Activated CD4-positive, alpha-beta T cell treated with anti-CD3 and anti-CD28 coated beads, Interleukin-2, amount 50 U/mL, for 1 hour (primary cell): ENCODE measurements around the gene EXOC6B.

Experiments
- DNase-seq: peaks from one replicate; pipeline ENCODE4 v3.0.0-alpha.2; 2020

EXOC6B gene

GRCh38 chr2:72140621-72140960, 685.2 kb downstream of the EXOC6B start:
- no peak for DNase-seq

DNA sequence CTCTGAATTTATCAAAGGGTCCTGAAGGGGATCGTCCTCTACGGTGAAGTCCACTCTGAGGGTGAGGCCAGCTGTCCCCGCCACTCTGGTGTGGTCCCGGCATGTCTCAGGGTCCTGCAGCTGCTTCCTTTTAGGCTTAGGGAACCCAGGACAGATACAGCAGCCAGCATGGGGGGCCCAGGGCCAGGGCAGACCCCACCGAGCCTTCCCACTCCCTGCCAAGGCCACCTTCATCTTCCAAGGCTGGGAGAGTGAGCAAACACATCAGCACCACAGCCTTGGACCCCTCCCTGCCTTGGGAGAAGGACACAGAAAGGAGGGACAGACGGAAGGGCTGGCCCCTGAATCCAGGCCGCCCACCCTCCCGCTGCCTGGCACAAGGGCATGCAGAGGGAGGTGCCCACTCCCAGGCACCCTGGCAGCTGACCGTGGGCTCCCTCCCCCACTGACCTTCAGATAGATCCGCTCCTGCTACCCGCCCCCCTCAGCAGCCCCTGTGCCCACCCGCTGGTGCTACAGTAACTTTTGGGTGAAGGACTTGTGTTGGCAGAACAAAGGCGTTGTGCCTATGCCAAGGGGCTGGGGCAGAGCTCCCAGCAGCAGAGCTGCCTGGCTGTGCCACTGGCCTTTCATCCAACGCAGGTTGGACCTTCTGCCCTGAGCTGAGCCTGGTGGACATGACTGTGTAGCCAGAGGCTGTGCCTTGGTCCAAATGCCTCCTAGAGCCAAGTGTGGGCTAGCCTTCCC, 685.8 kb downstream of the EXOC6B start:
- no peak for DNase-seq

- no peak for DNase-seq
These were observed 686.4 kb downstream of the EXOC6B start for GRCh38 chr2:72139471-72139873.

DNA sequence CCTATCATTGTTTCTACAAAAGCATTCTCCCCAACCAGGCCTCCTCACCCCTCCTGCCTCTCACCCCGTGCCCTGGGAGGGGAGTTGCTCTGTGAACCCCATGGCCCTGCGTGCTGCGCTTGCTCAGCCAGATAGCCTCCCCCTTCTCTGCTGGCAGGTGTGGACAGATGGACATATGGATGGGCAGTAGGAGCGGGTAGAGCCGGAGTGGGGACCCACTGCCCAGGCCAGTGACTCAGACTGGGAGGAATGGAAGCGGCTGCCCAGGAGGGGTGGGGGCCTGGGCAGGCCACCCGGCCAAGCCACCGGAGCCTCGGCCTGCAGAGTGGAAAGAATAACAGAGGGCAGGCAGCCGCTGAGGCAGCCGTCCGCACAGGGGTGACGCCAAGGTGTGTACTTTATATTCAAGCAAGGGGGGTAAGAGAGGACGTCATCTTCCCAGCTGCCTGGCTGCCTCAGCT, 686.9 kb downstream of the EXOC6B start:
- DNase-seq: no peak

DNA sequence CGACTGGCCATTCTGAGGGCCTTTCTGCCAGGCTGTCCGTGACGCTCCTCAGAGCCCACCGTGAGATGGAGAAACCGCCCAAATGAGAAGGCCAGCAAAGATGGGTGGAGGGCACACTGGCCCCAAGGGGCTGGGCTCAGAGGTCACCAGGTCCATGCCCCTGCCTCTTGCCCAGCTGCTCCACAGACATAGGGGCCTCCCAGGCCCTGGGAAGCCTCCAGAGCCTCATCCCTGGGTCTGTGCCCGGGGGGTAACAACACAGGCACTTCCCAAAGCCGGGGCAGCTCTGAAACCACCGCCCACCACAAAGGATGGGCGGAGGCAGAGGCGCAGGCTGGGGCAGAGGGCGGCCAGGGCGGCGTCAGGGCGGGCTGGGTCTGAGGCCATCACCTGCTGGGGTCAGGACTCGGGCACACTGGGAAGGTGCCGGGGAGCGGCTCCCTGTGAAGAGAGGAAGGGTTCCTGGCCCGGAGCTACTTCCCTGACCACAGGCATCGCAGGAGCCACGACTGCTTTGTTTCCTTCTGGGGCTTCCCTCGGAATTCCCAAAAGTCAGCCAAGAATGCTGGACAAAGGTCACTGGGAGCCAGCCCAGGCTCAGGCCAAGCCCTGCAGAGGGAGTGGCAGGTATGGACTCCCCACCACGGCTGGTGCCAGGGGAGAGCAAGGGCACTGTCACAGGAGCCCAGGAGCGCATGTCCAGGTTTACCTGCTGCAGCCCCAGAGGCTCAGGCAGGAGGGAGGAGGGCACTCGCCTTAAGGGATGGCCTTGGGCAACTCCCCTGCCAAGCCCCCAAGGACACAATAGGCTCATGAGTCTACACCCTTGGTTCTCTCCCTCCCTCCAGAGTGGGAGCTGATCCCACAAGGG, 687.6 kb downstream of the EXOC6B start:
- no peak for DNase-seq

DNA sequence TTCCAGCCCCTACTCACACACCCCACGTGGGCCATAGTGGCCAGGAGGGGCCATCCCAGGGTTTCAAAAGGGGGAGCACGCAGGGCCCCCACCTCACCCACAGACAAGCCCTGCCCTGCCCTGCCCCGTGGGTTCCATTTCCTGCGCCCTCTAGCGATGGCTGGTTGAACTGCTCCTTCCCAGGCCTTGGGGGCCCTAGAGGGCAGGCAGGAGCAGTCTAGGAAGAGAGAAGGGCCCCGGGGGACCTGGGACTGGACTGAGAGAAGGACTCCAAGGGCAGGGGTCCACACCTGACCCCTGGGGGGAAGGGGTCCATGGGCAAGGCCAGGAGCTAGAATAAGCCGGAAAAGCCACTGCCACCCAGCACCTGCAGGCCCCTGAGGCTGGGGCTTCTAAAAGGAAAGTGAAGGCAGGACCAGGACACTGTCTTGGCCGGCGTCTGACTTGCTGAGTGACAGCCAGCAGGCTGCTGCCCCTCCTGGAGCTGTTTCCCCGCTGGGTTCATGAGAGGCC, 688.3 kb downstream of the EXOC6B start:
- peak; percentile 59 for DNase-seq

GRCh38 chr2:72136933-72137497, 688.8 kb downstream of the EXOC6B start:
- DNase-seq: no peak

- no peak for DNase-seq
These were observed 689.5 kb downstream of the EXOC6B start for GRCh38 chr2:72136331-72136730.

- no peak for DNase-seq
These were observed 689.9 kb downstream of the EXOC6B start for GRCh38 chr2:72135921-72136320.

DNA sequence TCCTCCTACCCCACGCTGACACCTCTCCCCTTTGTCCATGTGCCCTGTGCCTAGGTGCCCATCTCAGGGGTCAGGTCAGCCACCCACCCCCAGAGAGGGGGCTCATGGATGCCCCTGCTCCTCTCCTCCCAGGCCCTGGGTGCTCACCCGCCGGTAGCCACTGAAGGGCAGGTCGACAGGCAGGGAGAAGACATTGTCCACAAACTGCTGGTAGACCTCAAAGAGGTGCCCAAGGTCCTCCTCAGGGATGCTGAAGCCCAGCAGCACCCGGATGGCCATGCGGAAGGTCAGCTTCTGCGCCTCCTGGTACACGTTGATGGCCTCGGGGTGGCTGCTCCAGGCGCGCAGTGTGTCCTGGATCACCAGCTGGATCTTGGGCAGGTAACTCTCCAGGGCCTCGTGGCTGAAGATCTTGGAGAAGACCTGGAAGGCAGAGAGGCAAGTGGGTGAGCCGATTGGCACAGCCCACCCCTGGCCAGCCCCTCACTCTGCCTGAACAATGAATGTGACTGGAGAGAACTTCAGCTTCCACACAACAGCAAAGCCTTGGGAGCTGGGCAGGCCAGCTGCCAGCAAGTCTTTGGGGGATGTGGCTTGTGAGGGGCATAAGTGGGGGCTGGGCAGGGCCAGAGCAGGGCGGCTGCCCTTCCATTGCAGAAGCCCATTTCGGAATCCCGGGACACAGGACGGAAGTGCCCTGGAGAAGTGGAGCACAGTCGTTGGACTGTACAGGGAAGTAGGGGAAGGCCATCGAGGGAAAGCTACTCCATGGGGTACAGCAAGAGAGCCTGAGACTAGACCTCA, 690.6 kb downstream of the EXOC6B start:
- DNase-seq: no peak

DNA sequence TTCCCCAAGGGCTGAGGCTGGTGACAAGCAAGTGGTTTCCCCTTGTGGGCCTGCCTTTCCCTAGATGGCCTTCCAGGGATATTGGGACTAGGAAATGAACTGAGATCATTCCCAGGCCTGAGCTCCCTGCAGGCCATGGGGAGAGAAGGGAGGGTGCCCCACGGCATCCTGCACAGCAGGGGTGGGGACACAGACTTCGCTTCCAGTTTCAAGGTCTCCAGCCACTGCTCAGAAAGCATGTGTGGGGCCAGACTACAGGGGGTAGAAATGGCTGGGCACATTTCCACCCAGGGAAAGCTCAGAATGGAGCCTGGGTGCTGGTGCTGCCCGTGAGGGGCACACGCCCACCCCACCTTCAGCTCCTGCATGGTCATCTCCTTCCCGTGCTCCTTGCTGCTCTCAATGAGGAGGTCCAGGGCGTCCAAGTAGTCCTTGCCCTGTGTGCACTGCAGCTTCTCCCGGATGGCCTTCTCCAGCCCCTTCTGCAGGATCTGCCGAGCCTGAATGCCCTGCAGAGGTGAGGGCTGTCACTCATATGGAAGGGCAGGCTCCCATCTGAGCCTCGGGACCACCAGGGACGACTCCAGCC, 691.3 kb downstream of the EXOC6B start:
- DNase-seq: no peak

DNA sequence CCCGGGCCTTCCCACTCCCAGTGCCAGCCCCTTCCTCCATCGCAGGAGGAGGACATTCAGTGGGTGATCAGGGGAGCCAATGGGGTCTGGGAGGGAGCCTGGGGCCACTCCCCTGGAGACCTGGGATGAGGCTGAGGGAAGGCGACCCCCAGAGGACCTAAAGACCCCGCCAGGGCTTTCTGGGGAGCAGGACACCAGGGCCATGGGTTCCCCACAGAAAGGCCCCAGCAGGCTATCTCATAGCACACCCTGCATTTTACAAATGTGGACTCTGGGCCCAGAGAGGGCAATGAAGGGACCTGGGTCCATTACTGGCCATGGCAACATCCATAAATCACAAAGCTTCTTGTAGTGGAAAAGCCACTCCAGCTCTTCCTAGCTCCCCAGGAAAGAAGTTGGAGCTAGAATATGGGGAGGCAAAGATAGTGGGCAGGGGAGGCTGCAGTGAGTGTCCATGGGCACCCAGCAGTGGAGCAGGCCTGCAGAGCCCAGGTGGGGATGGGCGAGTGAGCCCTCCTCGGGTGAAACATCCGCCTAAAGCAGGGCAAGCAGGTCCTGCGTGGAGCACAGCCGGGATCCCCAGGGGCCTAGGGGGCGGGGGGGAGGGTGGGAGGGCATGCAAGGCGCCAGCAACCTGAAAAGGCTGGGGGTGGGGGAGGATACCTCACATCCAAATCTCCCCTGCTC, 692.0 kb downstream of the EXOC6B start:
- DNase-seq: no peak

GRCh38 chr2:72132981-72133720, 692.7 kb downstream of the EXOC6B start:
- no peak for DNase-seq

DNA sequence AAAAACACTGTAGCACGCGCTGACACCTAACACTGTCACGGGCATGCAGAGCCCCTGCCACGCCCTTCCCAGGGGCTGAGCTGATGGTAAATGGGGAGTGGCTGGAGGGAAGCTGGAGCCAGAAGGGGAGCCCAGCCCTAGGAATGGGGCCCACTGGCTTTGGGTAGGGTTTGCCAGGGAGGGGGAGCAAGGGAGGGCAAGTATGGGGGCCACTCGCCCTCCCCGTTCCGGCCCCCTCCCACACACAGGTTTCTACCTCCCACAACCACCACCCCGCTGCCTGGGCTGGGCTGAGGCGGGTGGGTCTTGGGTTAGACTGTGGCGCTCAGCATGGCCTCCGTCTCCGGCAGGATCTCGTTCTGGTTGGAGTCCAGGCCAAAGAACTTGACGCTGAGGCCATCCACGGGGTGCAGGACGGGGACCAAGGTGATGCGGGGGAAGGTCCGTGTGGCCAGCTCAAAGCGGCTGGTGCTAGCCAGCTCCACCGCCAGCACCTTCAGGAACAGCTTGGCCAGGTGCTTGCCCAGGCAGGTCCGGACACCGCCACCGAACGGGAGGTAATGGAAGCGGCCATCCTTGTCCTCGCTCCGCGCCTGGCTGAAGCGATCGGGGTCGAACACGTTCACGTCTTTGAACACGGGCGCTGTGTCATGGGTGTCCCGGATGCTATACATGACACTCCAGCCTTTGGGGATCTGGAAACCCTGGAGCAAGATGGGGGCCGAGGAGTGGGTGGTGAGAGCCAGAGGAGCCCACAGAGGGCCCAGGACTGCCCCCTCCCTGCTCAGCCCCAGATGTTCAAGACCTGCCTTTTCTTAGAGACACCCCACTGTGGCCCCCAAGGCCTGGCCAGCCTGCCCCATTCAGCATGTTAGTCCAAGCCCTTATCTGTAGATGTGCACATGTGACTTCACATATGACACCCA, 693.7 kb downstream of the EXOC6B start:
- DNase-seq: no peak

DNA sequence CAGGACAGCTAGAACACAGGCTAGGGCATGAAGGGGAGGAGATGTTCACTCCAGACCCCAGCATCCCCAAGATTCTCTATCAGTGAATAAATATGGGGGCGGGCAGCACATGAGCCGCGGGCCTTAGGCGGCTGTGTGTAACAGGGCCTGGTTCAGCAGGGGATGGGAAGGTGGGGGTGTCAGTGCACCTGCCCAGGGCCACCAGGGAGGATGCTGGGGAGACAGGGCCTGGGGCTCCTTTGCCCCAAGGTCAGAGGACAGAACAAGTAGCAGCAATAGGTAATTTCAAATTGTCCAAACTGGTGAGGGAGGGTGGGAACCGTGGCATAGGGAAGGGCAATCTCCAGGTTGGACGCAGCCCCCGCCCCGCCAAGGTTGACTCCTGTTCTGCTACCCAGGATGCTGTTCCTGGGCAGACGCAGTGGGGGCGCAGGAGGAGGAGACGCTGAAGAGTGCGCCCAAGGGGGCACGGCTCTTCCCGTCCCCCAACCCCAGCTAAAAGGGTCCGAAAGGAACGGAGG, 694.4 kb downstream of the EXOC6B start:
- no peak for DNase-seq

- no peak for DNase-seq
These were observed 695.0 kb downstream of the EXOC6B start for GRCh38 chr2:72130659-72131360.

GRCh38 chr2:72129681-72130340, 696.0 kb downstream of the EXOC6B start:
- DNase-seq: no peak

DNA sequence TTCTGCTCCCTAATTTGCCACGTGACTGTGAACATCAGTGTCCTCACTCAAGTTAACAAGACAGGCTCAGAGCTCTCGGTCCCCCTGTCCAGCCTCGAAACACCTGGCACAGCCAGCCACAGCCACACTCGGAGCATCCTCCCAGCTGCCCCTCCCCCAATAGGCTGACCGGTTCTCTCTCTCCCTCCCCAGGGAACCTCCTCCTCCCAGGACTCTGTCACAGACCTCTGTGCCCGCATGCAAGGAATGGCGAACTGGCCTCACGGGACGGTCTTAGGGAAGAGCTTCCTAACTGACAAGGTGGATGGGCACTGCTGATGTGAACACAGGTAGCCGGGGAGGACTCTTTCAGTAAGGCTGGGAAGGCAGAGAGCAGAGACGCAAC, 697.0 kb downstream of the EXOC6B start:
- no peak for DNase-seq
